Heart left ventricle (tissue), 16 donors: ENCODE data around the gene RBM47. TPM values are rescaled to one million over a fixed set of nuclear protein-coding genes. Genes with fewer than 3 reads are reported as not detected.

ENCODE experiments used
- ATAC-seq, 4 donors: fragments of 200-7000 bp; cut with Tn5 transposase; one replicate each; pipeline ENCODE4 v1.9.1; 2020 to 2022; ENCODE audit warnings: moderate library complexity in 4 of 4, mild to moderate bottlenecking in 3 of 4, moderate number of reproducible peaks in 1 of 4
- DNase-seq, 5 donors: peaks; one replicate each; pipeline ENCODE4 v3.0.0-alpha.2; 2020
- H3K27ac ChIP-seq, 12 donors: fragments of 200-600 bp; sonication (generic) in 4 of 12; one replicate each; pipeline versions ENCODE4 v1.5.0 to v1.8.0; 2016 to 2022; ENCODE audit warnings: mild to moderate bottlenecking in 2 of 12
- H3K27me3 ChIP-seq, 9 donors: fragments of 200-600 bp; sonication (generic) in 2 of 9; one replicate each; pipeline versions ENCODE4 v1.5.1 to v1.8.0; 2016 to 2022; ENCODE audit warnings: mild to moderate bottlenecking in 3 of 9
- H3K36me3 ChIP-seq, 9 donors: fragments of 200-600 bp; sonication (generic) in 2 of 9; one replicate each; pipeline versions ENCODE4 v1.5.0 to v1.8.0; 2018 to 2022; ENCODE audit warnings: mild to moderate bottlenecking in 2 of 9
- H3K4me1 ChIP-seq, 12 donors: fragments of 200-600 bp; sonication (generic) in 4 of 12; one replicate each; pipeline versions ENCODE4 v1.5.0 to v1.8.0; 2016 to 2022; ENCODE audit warnings: mild to moderate bottlenecking in 3 of 12
- H3K4me3 ChIP-seq, 12 donors: fragments of 200-600 bp; sonication (generic) in 4 of 12; one replicate each; pipeline versions ENCODE4 v1.5.0 to v1.8.0; 2017 to 2022; ENCODE audit warnings: mild to moderate bottlenecking in 9 of 12, moderate library complexity in 4 of 12
- H3K9me3 ChIP-seq, 12 donors: fragments of 200-600 bp; sonication (generic) in 4 of 12; one replicate each; pipeline versions ENCODE4 v1.5.0 to v1.8.0; 2016 to 2022; ENCODE audit warnings: mild to moderate bottlenecking in 1 of 12
- CTCF ChIP-seq, 12 donors: fragments of 200-600 bp; sonication (generic) in 4 of 12; IDR thresholded peaks; one replicate each; pipeline versions ENCODE4 v1.5.0 to v1.8.0; 2018 to 2022; ENCODE audit warnings: antibody characterized with exemption in 12 of 12, mild to moderate bottlenecking in 5 of 12
- POLR2A ChIP-seq, 2 donors: fragments of 450-650 bp; IDR thresholded peaks; one replicate each; pipeline ENCODE4 v1.6.1; 2017; ENCODE audit warnings: antibody characterized with exemption in 2 of 2, mild to moderate bottlenecking in 2 of 2, moderate library complexity in 2 of 2
- WGBS, 4 donors: extraction: QIAGEN DNeasy Blood & Tissue Kit in 2 of 4; methylation state at CpG; one replicate each; pipeline versions ENCODE4 v1.1.5 to v1.1.7; 2013 to 2018; 5-methylcytosine and 5-hydroxymethylcytosine counted together
- intact Hi-C, 10 donors: fragments of 100-400 bp; cut with DNase I; formaldehyde crosslinking; loops; one replicate each; pipeline versions ENCODE4 v1.11.1 to v1.14.2; 2022
- polyA plus RNA-seq, 2 donors: library from polyadenylated mRNA; stranded (reverse); fragments of 200-250 nt; gene quantifications; one replicate each; pipeline ENCODE4 v1.2.3, GENCODE V29; 2013
- total RNA-seq, 9 donors: library from RNA; depleted of rRNA in 2 of 9; stranded (reverse); fragments of >200 nt in 2 of 9; fragmentation: NEBNext Ultra II Directional in 3 of 9; extraction: Animal tissue kit (Norgen Biotek cat#: 25700) in 3 of 9; gene quantifications; one replicate each; pipeline versions ENCODE4 v1.1.0 to v1.2.4, GENCODE V29; 2016 to 2023
- donor health status: ischemic (EF 13 %, LVEDD 7.1; RV severe dilation, severe dysfunction).
- donor health status: healthy with polysubstance abuse.
- donor health status: DM: no; HTN: yes; CAD: no.
- donor health status: DM: no; HTN: no; CAD: no.
- donor health status: ischemic (EF 25% LVEDD 6.9; RV normal size, moderate dysfunction).
- donor health status: ischemic (EF 25% LVEDD 5.7; RV mildly dilated, moderate dysfunction).
- donor health status: healthy.
- donor health status: DM: yes; HTN: yes; CAD: no.
- donor health status: ischemic (EF 35%, LVEDD 5.7; RV mildly dilated, moderate dysfunction).
- donor health status: nonischemic (EF 11% LVEDD 7.7; RV severe dilation, severe dysfunction).
- donor health status: DM: yes; HTN: yes; CAD: no.
- donor health status: PGD.
- donor health status: ischemic (EF 29% LVEDD 5.4; RV normal size, mild dysfunction).
- donor health status: nonischemic (EF 23%, LVEDD 6.1; RV moderate dilation, normal function).

RBM47 gene
- total and polyA plus RNA-seq, 11 donors: 0.50 to 29.9 (median 3.5) TPM

GRCh38 chr4:40601641-40602040 lies 28.0 kb downstream of the RBM47 start:
- TF ChIP-seq CTCF (IDR thresholded peaks at IDR 0.05) (no peak), POLR2A (IDR thresholded peaks at IDR 0.05) (no peak)
- Histone ChIP-seq H3K36me3 (no peaks in the 10 kb centered on the region), H3K4me3 (no peak overlapping the region), H3K4me1 (peaks cover 0 to 29% (median 0%) of the 10 kb centered on the region in 12 donors), H3K9me3 (no peaks in the 10 kb centered on the region), H3K27me3 (no peaks in the 10 kb centered on the region), H3K27ac (peak overlapping the region in 2 of 12 donors; percentile 22 to 93)
- peak in 3 of 4 donors; percentile 31 to 49 (median 39) for ATAC-seq
- intact Hi-C loops: no loop called here
- 80 to 84% (median 83%) methylated on average over 7 of the region's 7 CpGs for WGBS, 4 donors
- DNase-seq: no peak

GRCh38 chr4:40600850-40601249 lies 28.8 kb downstream of the RBM47 start:
- Histone ChIP-seq H3K36me3 (peaks cover 0 to 5% (median 0%) of the 10 kb centered on the region in 9 donors), H3K27ac (peak overlapping the region in 2 of 12 donors; percentile 34 to 93), H3K4me1 (peaks cover 0 to 26% (median 0%) of the 10 kb centered on the region in 12 donors), H3K4me3 (no peak overlapping the region), H3K27me3 (no peaks in the 10 kb centered on the region), H3K9me3 (no peaks in the 10 kb centered on the region)
- intact Hi-C loops: no loop called here
- 87 to 95% (median 92%) methylated on average over 10 of the region's 10 CpGs for WGBS, 4 donors
- TF ChIP-seq CTCF (IDR thresholded peaks at IDR 0.05): no peak
- TF ChIP-seq POLR2A (IDR thresholded peaks at IDR 0.05): no peak
- DNase-seq (peak in 1 of 5 donors; percentile 32), ATAC-seq (peak in 3 of 4 donors; percentile 50 to 77 (median 68))

GRCh38 chr4:40599431-40599830 lies 30.2 kb downstream of the RBM47 start:
- peaks cover 0 to 5% (median 0%) of the 10 kb centered on the region in 9 donors for H3K36me3 ChIP-seq
- 60 to 75% (median 62%) methylated on average over 2 of the region's 2 CpGs for whole genome bisulfite sequencing, 4 donors
- TF ChIP-seq POLR2A (IDR thresholded peaks at IDR 0.05) (no peak), CTCF (IDR thresholded peaks at IDR 0.05) (no peak)
- H3K27ac ChIP-seq: no peak overlapping the region
- H3K9me3 ChIP-seq: no peaks in the 10 kb centered on the region
- no peak for ATAC-seq
- intact Hi-C loops: no loop called here
- H3K4me3 ChIP-seq: no peak overlapping the region
- peaks cover 0 to 26% (median 0%) of the 10 kb centered on the region in 12 donors for H3K4me1 ChIP-seq
- H3K27me3 ChIP-seq: no peaks in the 10 kb centered on the region
- DNase-seq: no peak

GRCh38 chr4:40596522-40596921 lies 33.1 kb downstream of the RBM47 start:
- Histone ChIP-seq H3K4me3 (no peak overlapping the region), H3K4me1 (peaks cover 0 to 4% (median 0%) of the 10 kb centered on the region in 12 donors), H3K27me3 (no peaks in the 10 kb centered on the region), H3K9me3 (peaks cover 0 to 3% (median 0%) of the 10 kb centered on the region in 12 donors), H3K27ac (no peak overlapping the region), H3K36me3 (peaks cover 0 to 5% (median 0%) of the 10 kb centered on the region in 9 donors)
- intact Hi-C loops: no loop called here
- no peak for TF ChIP-seq CTCF (IDR thresholded peaks at IDR 0.05)
- TF ChIP-seq POLR2A (IDR thresholded peaks at IDR 0.05): no peak
- DNase-seq: no peak
- WGBS, 4 donors: 52 to 61% (median 55%) methylated on average over 4 of the region's 4 CpGs
- ATAC-seq: no peak
